PFSK-1 (cell line): ENCODE measurements around the gene PTCHD1.

Experiments
- REST ChIP-seq, 2 experiments: IDR thresholded peaks; 2 replicates each; pipeline versions ENCODE4 v1.6.1 to v1.8.0; 2011 to 2012; ENCODE audit warnings: low read depth in 2 of 2, low read length in 2 of 2, control low read depth in 1 of 2, inconsistent platforms in 1 of 2, mild to moderate bottlenecking in 1 of 2, moderate library complexity in 1 of 2; ENCODE audit not compliant: insufficient read depth in 1 of 2
- SIN3A ChIP-seq: IDR thresholded peaks from 2 replicates; pipeline ENCODE4 v1.6.1; 2012; ENCODE audit warnings: mild to moderate bottlenecking, low read length, moderate library complexity, borderline replicate concordance; ENCODE audit not compliant: insufficient read depth

- TF ChIP-seq SIN3A (no peak), REST (IDR thresholded peaks at IDR 0.05; ENCODE audit: insufficient read depth in 1 of 2, low read depth in 2 of 2, low read length in 2 of 2) (no peak)
Measured at GRCh38 chrX:23435108-23435507, 100.5 kb downstream of the PTCHD1 start.
